ENCODE data around the gene ABCD4. TPM values are rescaled to one million over a fixed set of nuclear protein-coding genes. Genes with fewer than 3 reads are reported as not detected.

ABCD4 gene
- total RNA-seq, 1 experiment from 2014 or later: 11.1 TPM

DNA sequence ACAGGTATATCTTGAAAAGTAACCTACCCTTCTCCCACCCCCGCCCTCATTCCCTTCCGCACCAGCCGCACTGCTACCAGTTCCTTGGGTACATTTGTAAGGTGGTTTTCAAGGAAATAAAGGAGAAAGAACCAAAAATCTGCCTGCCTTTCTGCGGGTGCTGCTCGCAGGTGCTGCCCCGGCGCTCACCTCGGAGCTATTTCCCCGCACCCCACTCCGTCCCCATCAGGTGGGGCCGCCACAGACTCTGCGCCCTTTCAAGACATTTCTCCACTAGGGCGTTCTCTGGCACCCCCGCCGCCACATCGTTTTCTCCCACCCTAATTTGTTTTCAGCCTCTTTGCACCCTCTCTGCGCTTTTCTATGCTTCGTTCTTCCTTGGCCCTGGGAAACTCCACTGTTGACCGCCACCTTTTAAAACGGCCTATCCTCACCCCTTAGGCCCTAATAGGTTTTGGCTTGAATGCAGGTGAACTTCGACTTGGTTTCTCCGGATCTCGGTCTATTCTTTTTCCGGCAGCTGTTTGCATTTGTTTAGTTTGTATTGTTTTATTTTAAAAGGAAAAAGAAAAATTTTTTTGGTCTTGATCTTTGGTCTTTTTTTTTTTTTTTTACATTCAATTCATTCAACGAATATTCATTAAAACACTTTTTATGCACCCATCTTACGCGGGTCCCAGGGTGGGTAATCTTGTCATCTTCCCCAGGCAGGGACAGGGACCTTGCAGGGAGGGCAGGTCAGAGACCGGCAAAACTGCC, 60.5 kb downstream of the ABCD4 start:
- H3K9me3 ChIP-seq (replicated peaks): no peaks in the 10 kb centered on the region
- H3K4me1 ChIP-seq (replicated peaks): no peaks in the 10 kb centered on the region
- no peak overlapping the region for H3K27ac ChIP-seq
- H3K4me3 ChIP-seq: no peak overlapping the region
- no peak for DNase-seq (ENCODE audit: low read depth in 1 of 2, low spot score in 2 of 2)
- peaks cover 62% of the 10 kb centered on the region for H3K27me3 ChIP-seq (replicated peaks)
- H3K36me3 ChIP-seq: no peaks in the 10 kb centered on the region

DNA sequence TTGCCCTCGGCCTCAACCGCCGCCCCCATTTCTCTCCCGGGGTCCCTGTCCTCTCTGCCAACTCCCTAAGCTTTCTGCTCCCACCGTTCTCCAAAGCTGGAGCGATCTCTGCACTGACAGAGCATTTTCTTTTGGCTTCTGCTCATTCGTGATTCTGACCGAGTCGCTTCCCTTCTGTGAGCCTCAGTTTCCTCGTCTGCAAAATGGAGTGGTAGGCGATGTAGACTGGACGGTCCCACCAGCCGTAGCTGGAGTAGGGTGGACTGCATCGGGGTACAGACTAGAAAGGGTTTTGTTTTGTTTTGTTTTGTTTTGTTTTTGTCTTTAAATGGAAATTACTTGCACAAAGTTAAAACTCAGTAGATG, 61.1 kb downstream of the ABCD4 start:
- no peaks in the 10 kb centered on the region for H3K36me3 ChIP-seq
- no peak overlapping the region for H3K27ac ChIP-seq
- H3K9me3 ChIP-seq (replicated peaks): no peaks in the 10 kb centered on the region
- no peaks in the 10 kb centered on the region for H3K4me1 ChIP-seq (replicated peaks)
- no peak overlapping the region for H3K4me3 ChIP-seq
- peaks cover 62% of the 10 kb centered on the region for H3K27me3 ChIP-seq (replicated peaks)
- DNase-seq (ENCODE audit: low read depth in 1 of 2, low spot score in 2 of 2): no peak

DNA sequence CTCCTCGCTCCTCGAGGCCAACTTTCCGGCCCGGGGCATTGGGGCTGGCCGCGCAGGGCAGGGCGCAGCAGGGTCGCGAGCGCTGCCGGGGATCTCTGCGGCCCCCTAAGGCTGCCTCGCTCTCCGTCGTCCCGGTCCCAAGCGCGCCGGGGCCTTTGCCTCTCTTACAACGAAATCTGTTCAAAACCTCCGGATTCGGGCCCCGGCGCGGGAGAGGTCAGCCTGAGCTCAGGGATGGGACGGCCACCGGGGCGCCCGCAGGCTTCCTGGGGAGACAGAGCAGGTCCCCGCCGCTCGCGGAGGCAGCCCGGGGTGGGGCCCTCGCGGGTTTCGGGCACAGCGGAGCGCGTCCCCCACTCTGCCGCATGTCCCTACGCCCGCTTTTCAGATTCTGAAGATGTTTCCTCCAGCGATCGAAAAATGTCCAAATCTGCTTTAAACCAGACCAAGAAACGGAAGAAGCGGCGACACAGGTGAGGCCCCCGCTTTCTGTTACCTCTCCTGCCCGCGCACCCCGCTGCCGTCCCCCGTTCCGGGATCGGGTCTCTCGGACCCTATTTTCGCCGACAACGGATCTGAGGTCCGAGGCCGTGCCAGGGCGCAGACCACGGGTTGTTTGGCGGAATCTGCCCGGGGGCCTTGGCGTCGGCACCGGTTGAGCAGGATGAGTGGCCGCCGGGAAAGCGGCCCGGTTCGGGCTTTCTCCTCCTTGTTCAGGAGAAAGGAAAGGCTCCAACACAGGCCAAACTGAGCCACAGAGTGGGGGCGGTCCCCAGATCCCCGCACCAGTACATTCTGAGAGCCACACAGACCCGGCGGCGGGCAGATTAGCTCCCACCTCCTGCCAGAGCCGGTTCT, 61.7 kb downstream of the ABCD4 start:
- no peak overlapping the region for H3K4me3 ChIP-seq
- no peaks in the 10 kb centered on the region for H3K9me3 ChIP-seq (replicated peaks)
- no peaks in the 10 kb centered on the region for H3K36me3 ChIP-seq
- no peak for DNase-seq (ENCODE audit: low read depth in 1 of 2, low spot score in 2 of 2)
- peaks cover 62% of the 10 kb centered on the region for H3K27me3 ChIP-seq (replicated peaks)
- no peaks in the 10 kb centered on the region for H3K4me1 ChIP-seq (replicated peaks)
- no peak overlapping the region for H3K27ac ChIP-seq

DNA sequence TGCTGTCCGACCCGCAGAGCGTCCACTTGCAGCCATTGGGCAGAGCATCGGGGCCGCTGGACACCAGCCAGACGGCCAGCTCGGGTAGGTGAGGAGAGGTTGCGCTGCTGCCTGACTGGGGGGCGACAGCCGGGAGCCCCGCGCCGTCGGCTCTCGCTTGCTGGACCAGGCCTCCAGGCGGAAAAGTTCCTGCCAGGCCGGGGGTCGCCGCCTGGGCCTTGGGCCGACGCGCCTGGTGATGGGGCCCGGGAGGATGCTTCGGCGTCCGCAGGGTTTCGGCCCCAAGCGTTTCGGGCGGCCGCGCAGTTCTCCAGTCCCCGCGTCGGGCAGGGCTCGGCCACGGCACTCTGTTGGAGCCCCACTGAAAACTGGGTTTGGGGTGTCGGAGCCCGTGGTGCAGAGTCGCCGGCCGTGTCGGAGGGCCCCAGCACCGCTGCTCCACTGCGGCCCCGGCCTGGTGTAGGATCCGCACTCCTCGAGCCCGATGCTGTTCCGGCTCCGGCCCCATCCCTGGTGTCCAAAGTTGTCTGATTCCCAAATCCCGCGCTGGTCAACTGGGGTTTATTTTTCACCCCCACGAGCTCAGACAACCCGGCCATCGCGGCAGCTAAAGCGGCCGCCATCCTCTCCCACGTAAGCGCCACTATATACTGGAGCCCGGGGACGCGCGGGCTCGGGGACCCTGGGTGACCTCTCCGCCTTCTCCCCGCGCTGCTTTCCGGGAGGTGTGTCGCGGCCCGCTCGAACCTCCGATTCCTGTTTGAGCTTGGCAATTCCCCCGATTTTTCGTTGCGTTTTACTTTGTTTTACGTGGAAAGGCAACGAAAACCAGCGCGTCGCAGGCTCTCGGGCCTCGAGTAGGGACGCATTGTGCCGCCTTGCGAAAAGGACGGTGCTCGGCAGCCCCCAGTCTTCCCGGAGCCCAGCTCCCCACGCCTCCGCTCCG, 62.6 kb downstream of the ABCD4 start:
- Histone ChIP-seq H3K9me3 (replicated peaks) (no peaks in the 10 kb centered on the region), H3K4me3 (no peak overlapping the region), H3K4me1 (replicated peaks) (no peaks in the 10 kb centered on the region), H3K36me3 (no peaks in the 10 kb centered on the region), H3K27me3 (replicated peaks) (peaks cover 59% of the 10 kb centered on the region), H3K27ac (no peak overlapping the region)
- DNase-seq (ENCODE audit: low read depth in 1 of 2, low spot score in 2 of 2): no peak

DNA sequence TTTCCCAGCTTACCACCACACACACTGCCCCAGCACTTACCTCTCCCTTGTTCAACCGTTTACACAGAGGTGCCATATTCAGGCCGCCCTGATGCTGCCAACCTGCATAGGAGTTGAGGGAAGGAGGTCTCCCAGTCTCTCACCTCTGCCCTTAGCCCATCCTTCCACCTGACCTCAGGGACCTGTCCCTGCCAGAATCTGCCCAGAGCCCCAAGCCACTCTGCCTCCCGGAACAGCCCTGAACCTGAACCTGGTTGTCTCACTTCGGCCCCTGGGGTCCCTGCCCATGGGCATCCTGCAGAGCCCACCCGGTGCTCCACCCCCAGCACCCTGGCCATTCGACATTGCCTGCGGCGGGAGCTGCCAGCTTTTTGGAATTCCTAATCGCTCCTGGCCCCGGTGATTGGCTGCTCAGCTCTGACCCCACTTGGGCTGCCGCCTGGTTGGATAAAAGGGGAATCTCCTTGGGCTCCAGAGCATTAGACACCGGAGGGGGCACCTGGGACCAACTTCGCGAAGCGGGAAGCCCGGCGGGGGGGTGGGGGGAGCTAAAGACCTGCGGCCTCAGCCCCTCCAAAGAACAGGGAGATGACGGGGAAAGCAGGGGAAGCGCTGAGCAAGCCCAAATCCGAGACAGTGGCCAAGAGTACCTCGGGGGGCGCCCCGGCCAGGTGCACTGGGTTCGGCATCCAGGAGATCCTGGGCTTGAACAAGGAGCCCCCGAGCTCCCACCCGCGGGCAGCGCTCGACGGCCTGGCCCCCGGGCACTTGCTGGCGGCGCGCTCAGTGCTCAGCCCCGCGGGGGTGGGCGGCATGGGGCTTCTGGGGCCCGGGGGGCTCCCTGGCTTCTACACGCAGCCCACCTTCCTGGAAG, 63.5 kb downstream of the ABCD4 start, which contains the start of gene VSX2:
TSS of gene VSX2 (plus strand) at position 476 of the 874 bp plus-strand sequence. CDS start at position 589, 113 bp downstream.
- H3K4me1 ChIP-seq (replicated peaks): no peaks in the 10 kb centered on the region
- H3K9me3 ChIP-seq (replicated peaks): no peaks in the 10 kb centered on the region
- H3K27me3 ChIP-seq (replicated peaks): peaks cover 65% of the 10 kb centered on the region
- DNase-seq (ENCODE audit: low read depth in 1 of 2, low spot score in 2 of 2): no peak
- H3K36me3 ChIP-seq: no peaks in the 10 kb centered on the region
- H3K27ac ChIP-seq: no peak within 1 kb of the TSS
- H3K4me3 ChIP-seq: no peak within 1 kb of the TSS

DNA sequence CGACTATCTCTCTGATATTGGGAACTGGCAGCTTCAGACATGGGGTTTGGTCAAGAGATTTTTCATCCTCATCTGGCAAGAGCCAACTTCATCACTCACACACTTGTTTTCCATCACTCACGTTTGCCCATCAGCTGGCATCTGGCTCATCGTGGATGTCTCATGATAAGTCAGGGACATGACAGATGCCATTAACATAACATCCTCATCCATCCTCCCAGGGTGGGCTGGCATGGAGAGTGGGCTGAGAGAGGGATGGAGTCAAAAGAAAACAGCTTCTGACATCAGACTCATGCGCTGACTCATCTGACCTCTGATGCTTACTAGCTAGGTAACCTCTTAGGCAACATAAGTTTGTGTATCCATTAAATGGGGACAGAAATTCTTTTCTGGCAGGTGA, 65.3 kb downstream of the ABCD4 start:
- H3K4me3 ChIP-seq: no peak overlapping the region
- peaks cover 49% of the 10 kb centered on the region for H3K27me3 ChIP-seq (replicated peaks)
- H3K4me1 ChIP-seq (replicated peaks): no peaks in the 10 kb centered on the region
- no peaks in the 10 kb centered on the region for H3K36me3 ChIP-seq
- H3K9me3 ChIP-seq (replicated peaks): no peaks in the 10 kb centered on the region
- no peak for DNase-seq (ENCODE audit: low read depth in 1 of 2, low spot score in 2 of 2)
- no peak overlapping the region for H3K27ac ChIP-seq

Other genes with a start within 250 kb of the ABCD4 start
- 14.2 and 16.5 TPM in 2 replicates for gene ALDH6A1, start 218.5 kb downstream of the ABCD4 start, total RNA-seq (2014; rRNA removed; shearing (Covaris generic))
- gene LIN52, start 218.0 kb downstream of the ABCD4 start, total RNA-seq (2014; rRNA removed; shearing (Covaris generic)): 21.7 and 41.6 TPM in 2 replicates
- not detected in 2 replicates for gene VSX2, start 63.5 kb downstream of the ABCD4 start, total RNA-seq (2014; rRNA removed; shearing (Covaris generic))
- gene VRTN, start 45.5 kb upstream of the ABCD4 start, total RNA-seq (2014; rRNA removed; shearing (Covaris generic)): not detected in 2 replicates
- gene SYNDIG1L, start 123.3 kb upstream of the ABCD4 start, total RNA-seq (2014; rRNA removed; shearing (Covaris generic)): not detected in 2 replicates
- 110 and 139 TPM in 2 replicates for gene NPC2, start 190.4 kb upstream of the ABCD4 start, total RNA-seq (2014; rRNA removed; shearing (Covaris generic))
- gene ISCA2, start 190.8 kb upstream of the ABCD4 start, total RNA-seq (2014; rRNA removed; shearing (Covaris generic)): 9.2 and 29.5 TPM in 2 replicates

All from SJSA1 (cell line).